D721Med (cell line): ENCODE results near the gene CASP14.

ENCODE experiments used
- DNase-seq: peaks from one replicate; pipeline ENCODE4 v3.0.0; 2011; ENCODE audit warnings: low spot score; ENCODE audit not compliant: insufficient read length
- FAIRE-seq: peaks from 2 replicates; lab custom pipeline; 2011; peaks lifted over from hg19 to GRCh38; lab: Jason Lieb, UNC
- CTCF ChIP-seq: IDR thresholded peaks from 2 replicates; pipeline ENCODE4 v1.5.1; 2012; ENCODE audit warnings: mild to moderate bottlenecking, control low read depth; ENCODE audit not compliant: insufficient read depth; ENCODE audit errors: missing control alignments

The CASP14 gene

GRCh38 chr19:15105044-15105443, 55.8 kb downstream of the CASP14 start:
- DNase-seq (no peak), FAIRE-seq (no peak)
- TF ChIP-seq CTCF, result no peak

- FAIRE-seq, result no peak
- no peak for TF ChIP-seq CTCF
- DNase-seq, result no peak
Observed at GRCh38 chr19:15107061-15108010, 58.1 kb downstream of the CASP14 start, which contains the start of gene SYDE1. Gene SYDE1, plus strand, starts transcription at chr19:15107401. Its CDS starts 33 bp downstream, at chr19:15107434.
